Measurements from ENCODE around the gene SNHG17.
"Not testable (repeated sequence)": the region's sequence is repeated elsewhere in the genome, so short reads cannot be mapped to it uniquely, and the experiment has no call there.

The SNHG17 gene

DNA sequence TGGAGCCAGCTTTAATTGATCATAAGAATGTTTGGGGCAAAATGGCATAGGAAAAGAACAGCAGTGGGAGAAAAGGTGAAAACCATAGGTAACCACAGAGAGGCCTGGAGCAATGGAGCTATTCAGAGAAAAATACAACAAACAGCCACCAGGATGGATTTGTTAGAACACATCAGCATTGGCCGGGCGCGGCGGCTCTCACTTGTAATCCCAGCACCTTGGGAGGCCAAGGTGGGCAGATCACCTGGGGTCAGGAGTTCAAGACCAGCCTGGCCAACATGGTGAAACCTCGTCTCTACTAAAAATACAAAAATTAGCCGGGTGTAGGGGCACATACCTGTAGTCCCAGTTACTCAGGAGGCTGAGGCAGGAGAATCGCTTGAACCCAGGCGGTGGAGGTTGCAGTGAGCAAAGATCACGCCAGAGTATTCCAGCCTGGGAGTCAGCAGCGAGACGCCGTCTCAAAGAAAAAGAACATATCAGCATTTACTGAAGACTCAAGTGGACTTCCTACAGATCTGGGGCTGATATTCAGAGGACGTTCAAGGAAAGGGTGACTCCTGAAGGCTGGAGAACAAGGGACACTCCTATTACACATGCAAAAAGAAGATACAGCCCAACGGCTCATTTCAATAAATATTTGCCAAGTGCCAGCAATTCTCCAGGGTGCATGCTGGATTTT lies 20.2 kb downstream of the SNHG17 start:
- no peak for DNase-seq

DNA sequence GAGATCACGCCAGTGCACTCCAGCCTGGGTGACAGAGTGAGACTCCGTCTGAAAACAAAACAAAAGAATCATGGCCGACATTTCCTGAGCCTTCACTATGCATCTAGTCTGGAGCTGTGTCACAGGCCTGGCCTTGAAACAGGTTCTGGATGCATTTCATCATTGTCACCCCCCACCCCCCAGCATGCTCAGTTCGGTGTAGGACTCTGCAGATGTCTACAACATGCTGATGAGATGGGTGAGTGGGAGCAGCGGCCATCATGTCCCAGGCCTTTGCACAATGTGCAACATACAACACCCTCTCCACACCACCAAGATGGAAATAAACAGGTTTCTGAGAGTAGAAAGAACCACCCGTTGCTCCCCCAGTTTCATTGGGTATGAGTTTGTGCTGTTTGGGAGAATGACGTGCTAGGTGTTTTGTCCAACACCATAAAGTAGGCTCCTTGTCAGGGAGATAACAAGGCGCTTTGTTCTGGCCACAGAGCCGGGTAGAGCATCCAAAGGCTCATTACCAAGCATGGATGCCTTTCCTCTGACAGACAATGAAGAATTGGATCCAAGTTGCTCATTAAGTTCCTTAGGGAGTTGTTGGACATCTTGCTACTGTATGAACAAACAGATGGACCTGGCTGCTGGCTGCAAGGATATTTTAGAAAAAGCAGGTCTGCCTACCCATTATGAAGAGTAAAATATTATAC lies 22.1 kb downstream of the SNHG17 start:
- DNase-seq: no peak

DNA sequence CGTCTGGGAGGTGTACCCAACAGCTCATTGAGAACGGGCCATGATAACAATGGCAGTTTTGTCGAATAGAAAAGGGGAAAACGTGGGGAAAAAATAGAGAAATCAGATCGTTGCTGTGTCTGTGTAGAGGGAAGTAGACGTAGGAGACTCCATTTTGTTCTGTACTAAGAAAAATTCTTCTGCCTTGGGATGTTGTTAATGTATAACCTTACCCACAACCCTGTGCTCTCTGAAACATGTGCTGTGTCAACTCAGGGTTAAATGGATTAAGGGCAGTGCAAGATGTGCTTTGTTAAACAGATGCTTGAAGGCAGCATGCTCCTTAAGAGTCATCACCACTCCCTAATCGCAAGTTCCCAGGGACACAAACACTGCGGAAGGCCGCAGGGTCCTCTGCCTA lies 27.3 kb downstream of the SNHG17 start:
- DNase-seq: not testable (repeated sequence)

DNA sequence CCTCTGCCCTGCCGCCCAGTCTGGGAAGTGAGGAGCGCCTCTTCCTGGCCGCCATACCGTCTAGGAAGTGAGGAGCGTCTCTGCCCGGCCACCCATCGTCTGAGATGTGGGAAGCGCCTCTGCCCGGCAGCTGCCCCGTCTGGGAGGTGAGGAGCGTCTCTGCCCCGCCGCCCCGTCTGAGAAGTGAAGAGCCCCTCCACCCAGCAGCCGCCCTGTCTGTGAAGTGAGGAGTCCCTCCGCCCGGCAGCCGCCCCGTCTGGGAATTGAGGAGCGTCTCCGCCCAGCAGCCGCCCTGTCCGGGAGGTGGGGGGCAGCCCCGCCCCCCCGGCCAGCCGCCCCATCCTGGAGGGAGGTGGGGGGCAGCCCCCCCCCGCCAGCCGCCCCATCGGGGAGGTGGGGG lies 27.8 kb downstream of the SNHG17 start:
- no peak for DNase-seq

DNA sequence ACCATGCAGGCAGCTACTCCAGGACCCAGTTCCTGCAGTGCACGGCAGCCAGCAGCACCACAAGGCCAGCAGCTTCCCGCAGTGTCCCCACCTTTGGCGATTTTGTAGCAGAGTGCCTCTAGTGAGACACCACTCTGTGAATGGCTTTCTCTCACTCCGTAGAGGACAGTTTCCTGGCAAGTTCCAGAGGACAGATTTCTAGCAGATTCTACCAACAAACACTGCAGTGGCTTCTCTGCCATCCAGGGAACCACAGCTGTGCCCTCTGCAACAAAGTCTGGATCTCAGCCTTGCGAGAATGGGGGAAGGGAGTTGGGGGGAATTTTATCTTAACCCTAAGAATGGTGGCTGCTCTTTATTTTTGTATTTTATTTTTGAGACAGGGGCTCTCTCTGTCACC lies 28.7 kb downstream of the SNHG17 start:
- no peak for DNase-seq

DNA sequence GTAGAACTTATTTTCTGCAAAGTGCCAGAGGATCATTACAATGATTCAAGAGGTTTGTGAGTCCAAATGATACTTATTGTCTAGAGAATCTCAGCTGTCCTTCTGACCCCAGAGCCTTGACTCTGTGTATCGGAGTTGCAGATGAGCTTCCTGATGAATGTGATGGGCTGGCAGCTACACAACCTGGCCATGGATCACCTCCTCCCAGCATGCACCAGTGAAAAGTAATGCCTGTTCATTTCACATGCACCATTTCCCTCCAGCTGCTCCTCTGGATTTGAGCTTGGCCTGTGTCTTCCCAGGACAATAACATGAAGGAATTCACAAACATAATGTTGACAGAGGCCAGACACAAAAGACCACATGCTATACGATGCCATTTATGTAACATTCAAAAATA lies 30.0 kb downstream of the SNHG17 start:
- DNase-seq: no peak

DNA sequence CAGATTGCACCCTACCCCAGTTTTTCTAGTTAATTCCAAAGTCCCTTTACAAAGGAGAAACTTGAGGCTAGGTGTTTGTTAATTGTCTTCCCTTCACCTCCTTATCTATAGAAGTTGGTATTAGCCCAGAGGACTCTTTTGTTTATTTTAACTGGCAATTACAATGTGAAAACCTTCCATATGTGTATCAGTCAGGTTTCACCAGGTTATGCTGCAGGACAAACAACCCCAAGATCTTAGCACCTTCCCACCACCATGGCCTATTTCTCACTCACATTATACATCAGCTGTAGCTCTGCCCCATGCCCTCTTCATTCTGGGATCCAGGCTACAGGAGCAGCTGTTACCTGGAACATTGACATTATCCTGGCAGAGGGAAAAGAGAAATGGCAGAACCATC lies 31.1 kb downstream of the SNHG17 start:
- DNase-seq: no peak

DNA sequence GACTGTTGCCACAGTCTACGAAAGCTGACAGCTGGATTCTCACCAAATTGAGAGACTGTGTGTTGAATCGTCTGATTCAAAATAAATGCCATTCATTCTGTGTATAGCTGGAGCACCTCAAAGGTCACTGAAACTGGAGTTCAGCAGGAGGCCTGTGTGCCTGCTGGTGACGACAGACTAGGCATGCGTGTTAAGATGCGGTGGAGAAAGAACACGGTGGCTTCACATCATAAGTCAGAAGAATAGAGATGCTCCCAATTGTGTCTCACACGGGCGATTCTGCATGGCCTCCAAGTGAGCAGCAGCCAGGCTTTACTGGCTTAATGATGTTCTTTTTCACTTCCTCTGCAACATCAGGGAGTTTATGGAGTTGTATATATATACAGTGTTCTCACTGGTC lies 32.3 kb downstream of the SNHG17 start:
- no peak for DNase-seq

DNA sequence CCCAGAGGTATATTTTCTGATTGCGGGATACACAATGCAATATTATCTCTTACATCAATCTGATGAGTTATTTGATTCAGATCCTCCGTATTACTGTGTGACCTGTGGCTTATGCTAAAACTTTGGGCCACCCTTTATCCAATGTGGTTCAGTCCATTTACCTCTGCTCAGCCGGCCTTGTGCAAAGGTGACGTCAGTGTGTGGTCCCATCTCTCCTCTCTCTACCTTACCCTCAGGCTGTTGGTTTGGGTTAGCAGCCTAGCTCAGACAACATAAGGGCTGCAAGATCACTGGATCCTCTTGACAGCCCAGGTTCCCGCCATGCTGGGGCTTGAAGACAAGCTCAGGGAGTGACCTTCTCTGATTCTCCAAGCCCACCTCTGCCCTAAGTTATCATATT lies 33.0 kb downstream of the SNHG17 start:
- DNase-seq: no peak

DNA sequence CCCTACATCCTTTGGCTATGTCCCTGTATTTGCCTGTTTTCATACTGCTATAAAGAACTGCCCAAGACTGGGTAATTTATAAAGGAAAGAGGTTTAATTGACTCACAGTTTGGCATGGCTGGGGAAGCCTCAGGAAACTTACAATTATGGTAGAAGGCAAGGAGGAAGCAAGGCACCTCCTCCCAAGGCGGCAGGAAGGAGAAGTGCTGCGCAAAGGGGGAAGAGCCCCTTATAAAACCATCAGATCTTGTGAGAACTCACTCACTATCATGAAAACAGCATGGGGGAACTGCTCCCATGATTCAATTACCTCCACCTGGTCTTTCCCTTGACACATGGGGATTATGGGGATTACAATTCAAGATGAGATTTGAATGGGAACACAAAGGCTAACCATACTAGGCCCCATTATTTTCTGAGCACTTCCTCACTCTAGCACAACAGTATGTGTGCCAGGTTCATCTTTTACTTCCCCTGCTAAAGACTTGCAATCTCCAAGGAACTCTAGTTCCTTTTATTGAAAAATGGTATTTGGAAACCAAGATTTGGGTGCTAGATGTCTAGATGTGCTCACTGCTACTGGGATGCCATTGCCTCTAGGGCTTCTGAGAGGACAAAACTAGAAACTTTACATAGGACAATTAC lies 39.3 kb downstream of the SNHG17 start:
- not testable (repeated sequence) for DNase-seq

DNA sequence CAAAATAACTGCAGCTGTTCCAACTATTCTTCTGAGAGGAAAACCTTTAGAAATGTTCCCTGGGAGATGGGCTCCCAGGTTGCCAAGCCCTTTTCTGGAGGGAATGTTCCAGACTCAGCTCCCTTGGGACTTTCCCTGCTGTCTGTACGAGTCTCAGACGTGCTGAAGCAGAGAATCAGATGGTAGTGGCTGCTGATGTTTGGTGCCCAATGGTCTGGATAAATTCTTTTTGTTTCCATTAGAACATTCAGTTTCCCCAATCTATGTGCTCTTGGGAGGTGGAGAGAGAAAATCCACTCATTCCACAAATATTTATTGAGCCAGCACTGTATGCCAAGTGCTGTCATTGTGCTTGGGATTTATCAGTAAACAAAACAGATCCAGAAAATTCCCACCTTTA lies 40.0 kb downstream of the SNHG17 start:
- no peak for DNase-seq

DNA sequence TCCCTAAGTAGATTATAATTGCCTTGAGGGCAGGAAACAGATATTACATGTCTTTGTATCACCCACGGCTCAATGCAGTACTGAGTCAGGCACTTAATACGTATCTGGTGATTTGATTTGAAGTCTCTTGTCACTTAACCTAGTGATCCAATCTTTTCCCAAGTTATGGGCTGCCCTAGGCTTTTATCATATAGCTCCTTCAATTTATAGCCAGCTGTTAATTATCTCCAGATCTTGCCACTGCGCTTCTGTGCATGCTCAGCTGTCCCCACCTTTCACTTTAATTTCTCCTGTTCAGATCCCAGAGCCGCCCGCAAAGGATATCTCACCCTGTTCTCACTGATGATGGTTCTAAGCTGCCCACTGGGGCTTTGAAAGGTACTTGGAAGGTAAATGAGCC lies 41.9 kb downstream of the SNHG17 start:
- DNase-seq: no peak

DNA sequence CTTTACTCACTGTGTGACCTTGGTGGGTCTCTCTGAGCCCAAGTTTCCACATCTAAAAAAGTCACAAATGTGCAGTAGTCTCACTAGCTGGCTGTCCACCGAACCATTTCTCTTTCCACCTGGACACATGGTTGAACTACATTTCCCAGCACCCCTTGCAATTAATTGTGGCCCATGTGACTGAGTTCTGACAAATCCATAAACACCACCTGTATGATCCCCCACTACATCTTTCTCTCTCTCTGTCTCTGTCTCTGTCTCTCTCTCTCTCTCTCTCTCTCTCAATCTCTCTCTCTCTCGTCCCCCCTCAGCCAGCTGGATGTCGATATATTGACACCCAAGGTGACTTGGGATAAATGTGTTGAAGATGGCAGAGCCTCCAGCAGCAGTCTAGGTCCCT lies 42.8 kb downstream of the SNHG17 start:
- no peak for DNase-seq

DNA sequence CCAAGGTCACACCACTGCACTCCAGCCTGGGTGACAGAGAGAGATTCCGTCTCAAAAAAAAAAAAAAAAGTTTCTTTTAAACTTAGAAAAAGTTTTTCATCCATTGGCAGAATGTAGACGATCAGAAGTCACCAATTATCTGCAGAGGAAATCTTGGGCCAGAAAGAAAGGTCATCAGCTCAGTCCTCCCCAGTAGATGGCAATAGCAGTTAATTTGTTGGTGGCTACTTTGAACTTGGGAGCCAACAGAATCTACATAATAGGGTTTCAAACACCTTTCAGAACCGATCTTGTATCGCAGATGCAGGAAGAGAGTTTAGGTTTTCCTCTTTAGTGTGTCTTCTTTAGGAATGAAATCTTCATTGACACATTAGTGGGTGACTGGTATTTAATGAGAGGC lies 47.2 kb downstream of the SNHG17 start:
- no peak for DNase-seq

DNA sequence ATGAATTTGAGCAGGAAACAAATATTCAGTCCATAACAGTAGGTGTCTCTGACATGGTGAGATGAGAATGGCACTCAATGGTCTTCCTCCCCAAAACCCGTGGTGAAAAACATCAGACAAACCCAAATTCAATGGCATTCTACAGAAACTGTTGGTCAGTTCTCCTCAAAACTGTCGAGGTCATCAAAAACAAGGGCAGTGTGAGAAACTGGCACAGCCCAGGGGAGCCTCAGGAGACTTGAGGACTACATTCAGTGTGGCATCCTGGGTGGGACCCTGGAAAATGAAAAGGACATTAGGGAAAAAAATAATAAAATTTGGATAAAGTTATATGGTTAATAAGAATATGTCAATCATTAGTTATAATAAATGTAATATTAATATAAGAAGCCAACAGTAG lies 48.3 kb downstream of the SNHG17 start:
- no peak for DNase-seq

DNA sequence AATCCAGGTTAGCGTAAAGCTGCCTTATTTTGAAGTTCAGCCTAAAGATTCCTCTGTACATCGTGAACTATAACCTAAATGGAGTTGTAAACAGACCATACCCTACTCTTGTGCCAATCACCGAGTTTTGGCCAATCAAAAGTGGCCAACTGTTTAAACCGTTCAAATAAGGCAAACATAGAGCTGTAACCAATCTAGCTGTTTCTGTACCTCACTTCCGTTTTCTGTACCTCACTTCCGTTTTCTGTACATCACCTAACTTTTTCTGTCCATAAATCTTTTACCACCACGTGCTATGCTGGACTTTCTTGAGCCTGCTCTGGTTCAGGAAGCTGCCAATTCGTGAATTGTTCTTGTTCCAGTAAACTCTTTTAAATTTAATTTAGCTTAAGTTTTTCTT lies 49.1 kb downstream of the SNHG17 start:
- DNase-seq: no peak

DNA sequence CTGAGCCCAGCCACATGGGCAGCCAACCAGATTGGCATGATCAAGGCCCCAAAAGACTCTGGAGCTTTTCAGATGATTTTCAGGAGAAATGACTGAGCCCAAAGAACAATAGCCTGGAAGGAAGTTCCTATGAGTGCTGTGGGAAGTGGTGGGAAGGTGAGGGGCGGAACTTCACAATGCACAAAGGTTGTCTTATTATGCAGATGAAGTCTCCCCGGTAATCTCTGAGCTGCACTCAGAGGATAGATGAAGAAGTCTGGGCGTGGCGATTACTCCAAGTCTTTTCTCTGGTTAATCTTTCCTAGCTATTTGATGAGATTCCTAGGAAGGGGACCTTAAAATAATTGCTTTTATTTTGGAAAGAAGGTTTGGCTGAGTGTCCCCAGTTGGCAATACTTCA lies 52.0 kb downstream of the SNHG17 start:
- DNase-seq: no peak

DNA sequence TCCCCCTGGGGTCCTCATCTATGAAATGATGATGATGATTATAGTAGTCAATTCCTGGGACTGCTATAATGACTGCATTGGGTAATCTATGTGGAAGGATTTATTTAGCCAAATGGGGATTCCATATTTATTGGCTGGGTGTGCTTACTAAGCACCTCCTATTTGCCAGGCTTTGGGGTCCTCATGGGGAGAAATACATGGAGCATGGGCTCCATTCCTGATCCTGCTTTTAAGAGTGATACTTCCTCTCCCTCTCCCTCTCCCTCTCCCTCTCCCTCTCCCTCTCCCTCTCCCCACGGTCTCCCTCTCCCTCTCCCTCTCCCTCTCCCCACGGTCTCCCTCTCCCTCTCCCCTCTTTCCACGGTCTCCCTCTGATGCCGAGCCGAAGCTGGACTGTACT lies 57.3 kb downstream of the SNHG17 start:
- DNase-seq: not testable (repeated sequence)

DNA sequence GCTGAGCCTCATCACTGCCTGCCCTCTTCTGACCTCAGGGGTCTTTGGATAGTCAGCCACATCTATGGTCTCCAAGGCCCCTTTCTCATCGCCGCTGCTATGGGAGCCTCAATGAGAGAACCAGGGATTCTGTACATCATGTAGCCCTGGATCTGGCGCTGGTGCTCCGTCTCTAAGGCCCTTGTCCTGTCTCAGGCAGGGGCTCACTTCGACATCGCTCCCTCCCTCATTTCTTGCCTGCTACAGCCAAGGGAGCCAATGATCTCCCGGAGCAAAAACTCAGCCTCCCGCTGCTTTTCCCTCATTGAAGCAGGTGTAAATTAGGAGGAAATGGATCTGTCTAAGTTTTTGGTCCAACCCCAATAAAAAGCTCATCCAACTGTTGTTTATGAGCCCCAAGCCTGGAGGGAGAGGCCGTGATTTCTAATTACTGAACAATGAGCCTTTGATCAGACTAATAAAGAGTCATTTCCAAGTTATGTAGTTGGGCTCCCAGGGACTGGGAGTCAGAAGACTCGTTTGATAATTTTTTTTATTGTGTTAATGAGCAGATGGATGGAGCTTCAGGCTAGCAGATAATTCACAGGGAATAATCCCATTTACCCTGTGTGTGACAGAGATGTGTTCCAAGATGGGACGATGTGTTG lies 58.0 kb downstream of the SNHG17 start:
- DNase-seq: no peak

DNA sequence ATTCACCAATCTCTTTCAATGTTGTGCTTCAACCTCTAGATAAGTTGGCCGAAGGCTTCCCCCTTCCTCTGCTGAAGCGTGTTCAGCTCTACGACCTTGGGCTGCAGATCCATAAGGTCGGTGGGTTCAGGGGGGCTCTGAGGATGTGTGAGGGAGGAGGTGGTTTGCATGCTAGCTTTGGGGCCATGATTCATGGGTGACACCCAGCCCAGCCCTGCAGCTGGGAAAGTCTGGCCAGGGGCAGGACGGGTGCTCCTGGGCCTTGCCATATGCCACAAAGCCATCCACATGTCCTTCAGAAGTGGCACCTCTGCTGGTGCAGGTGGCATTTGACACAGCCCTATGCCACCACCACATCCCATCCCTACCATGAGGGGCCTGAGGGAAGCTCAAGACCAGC lies 61.2 kb downstream of the SNHG17 start:
- DNase-seq: no peak

DNA sequence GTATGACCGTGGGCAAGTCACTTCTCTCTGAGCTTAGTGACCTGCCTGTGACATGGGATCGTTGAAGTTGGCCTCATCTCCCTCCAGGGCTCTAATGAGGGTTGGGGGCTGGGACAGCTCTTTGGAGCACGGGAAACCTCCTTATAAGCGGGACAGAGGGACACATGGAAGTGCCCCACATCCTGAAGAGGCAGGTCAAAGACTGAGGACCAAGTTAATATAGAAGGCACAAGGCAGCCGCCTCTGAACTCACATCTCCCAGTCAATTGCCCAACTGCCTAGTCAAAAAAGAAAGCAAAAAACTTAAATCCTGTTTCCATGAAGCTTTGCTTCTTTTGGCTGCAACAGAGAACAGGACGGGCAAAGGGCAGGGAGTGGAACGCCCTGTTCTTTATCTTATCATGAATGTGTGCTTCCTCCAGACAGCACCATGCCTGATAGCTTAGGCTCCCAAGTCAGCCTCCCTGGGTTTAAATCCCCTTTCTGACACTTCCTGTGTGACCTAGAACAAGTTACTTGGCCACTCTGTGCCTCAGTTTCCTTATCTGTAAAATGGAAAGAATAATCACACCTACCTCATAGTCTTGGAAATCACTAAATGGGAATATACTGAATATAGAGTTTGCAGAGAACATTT lies 61.8 kb downstream of the SNHG17 start:
- no peak for DNase-seq

DNA sequence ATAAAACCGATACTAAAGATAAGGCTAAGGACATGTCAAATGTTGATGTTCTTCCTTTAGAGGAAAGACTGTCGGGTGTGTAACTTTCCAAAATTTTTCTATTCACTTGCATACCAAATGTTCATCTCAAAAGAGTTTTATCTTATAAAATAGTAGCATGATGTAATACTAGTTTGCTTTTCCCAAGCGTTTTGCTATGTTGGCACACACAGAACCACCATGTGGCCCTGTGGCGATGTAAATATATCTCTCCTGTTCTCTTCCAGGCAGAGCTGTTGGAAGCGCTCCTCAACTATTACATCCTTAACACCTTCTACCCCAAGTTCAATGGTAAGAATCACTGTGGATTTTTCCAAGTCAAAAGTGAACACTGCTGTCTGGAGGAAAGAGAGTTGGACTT lies 62.3 kb downstream of the SNHG17 start:
- no peak for DNase-seq

Data from activated T-cell treated with anti-CD3 and anti-CD28 coated beads for 4 hours (primary cell).